Activated CD4-positive, alpha-beta T cell treated with anti-CD3 and anti-CD28 coated beads, Interleukin-2, Interleukin-4, amounts not matched to agents 100 ng/mL and 50 ng/mL, durations not matched to agents 16 hours and 8 hours (primary cell): Measurements from ENCODE around the gene MAPKBP1.

Experiments
- DNase-seq: peaks from one replicate; pipeline ENCODE4 v3.0.0-alpha.2; 2020; ENCODE audit warnings: low spot score

MAPKBP1 gene

GRCh38 chr15:41788262-41788661 is 14.0 kb downstream of the MAPKBP1 start:
- DNase-seq = no peak

GRCh38 chr15:41789236-41789635 is 15.0 kb downstream of the MAPKBP1 start:
- no peak for DNase-seq

- DNase-seq = no peak
Observed at GRCh38 chr15:41789662-41790061, 15.4 kb downstream of the MAPKBP1 start.

GRCh38 chr15:41790169-41790568 is 15.9 kb downstream of the MAPKBP1 start:
- no peak for DNase-seq

GRCh38 chr15:41790756-41791546 is 16.7 kb downstream of the MAPKBP1 start:
- no peak for DNase-seq

- no peak for DNase-seq
Observed at GRCh38 chr15:41791547-41791937, 17.3 kb downstream of the MAPKBP1 start.

- no peak for DNase-seq
Observed at GRCh38 chr15:41792000-41792637, 17.8 kb downstream of the MAPKBP1 start.

GRCh38 chr15:41794081-41794480 is 19.8 kb downstream of the MAPKBP1 start:
- DNase-seq = no peak

GRCh38 chr15:41795996-41796856 is 21.9 kb downstream of the MAPKBP1 start:
- no peak for DNase-seq

GRCh38 chr15:41797201-41797944 is 23.1 kb downstream of the MAPKBP1 start:
- no peak for DNase-seq

- DNase-seq = no peak
Observed at GRCh38 chr15:41798607-41799487, 24.6 kb downstream of the MAPKBP1 start.

GRCh38 chr15:41799488-41799805 is 25.2 kb downstream of the MAPKBP1 start:
- no peak for DNase-seq

- DNase-seq = no peak
Observed at GRCh38 chr15:41801185-41801584, 26.9 kb downstream of the MAPKBP1 start.

- DNase-seq = no peak
Observed at GRCh38 chr15:41801850-41802455, 27.7 kb downstream of the MAPKBP1 start.

GRCh38 chr15:41804361-41804760 is 30.1 kb downstream of the MAPKBP1 start:
- no peak for DNase-seq

- DNase-seq = no peak
Observed at GRCh38 chr15:41804916-41805666, 30.8 kb downstream of the MAPKBP1 start.

- no peak for DNase-seq
Observed at GRCh38 chr15:41805711-41806110, 31.4 kb downstream of the MAPKBP1 start.

GRCh38 chr15:41806291-41807181 is 32.3 kb downstream of the MAPKBP1 start:
- DNase-seq = no peak

GRCh38 chr15:41809121-41809520 is 34.8 kb downstream of the MAPKBP1 start:
- DNase-seq = no peak
